Measurements from ENCODE around the gene MRPS23.

The MRPS23 gene

GRCh38 chr17:57868910-57869616 lies 19.2 kb upstream of the MRPS23 start:
- no peak for TF ChIP-seq CTCF (IDR thresholded peaks at IDR 0.05; ENCODE audit: low read depth, low read length)
- no peak for DNase-seq
- no peaks in the 10 kb centered on the region for H3K27me3 ChIP-seq (ENCODE audit: insufficient read depth, low read depth, severe bottlenecking)
- peaks cover 23% of the 10 kb centered on the region for H3K36me3 ChIP-seq
- no peaks in the 10 kb centered on the region for H3K9me3 ChIP-seq (ENCODE audit: severe bottlenecking)
- peak overlapping the region; percentile 31 for H3K4me3 ChIP-seq (ENCODE audit: low read depth, low read length)
- H3K27ac ChIP-seq, result peak overlapping the region; percentile 99

GRCh38 chr17:57868007-57868909 lies 18.4 kb upstream of the MRPS23 start:
- TF ChIP-seq CTCF (IDR thresholded peaks at IDR 0.05; ENCODE audit: low read depth, low read length), result peak; percentile 92
- peaks cover 23% of the 10 kb centered on the region for H3K36me3 ChIP-seq
- peak; percentile 100 for DNase-seq
- H3K27me3 ChIP-seq (ENCODE audit: insufficient read depth, low read depth, severe bottlenecking), result no peaks in the 10 kb centered on the region
- H3K4me3 ChIP-seq (ENCODE audit: low read depth, low read length), result peak overlapping the region; percentile 24
- no peaks in the 10 kb centered on the region for H3K9me3 ChIP-seq (ENCODE audit: severe bottlenecking)
- H3K27ac ChIP-seq, result peak overlapping the region; percentile 99

- no peaks in the 10 kb centered on the region for H3K27me3 ChIP-seq (ENCODE audit: insufficient read depth, low read depth, severe bottlenecking)
- peaks cover 18% of the 10 kb centered on the region for H3K36me3 ChIP-seq
- no peaks in the 10 kb centered on the region for H3K9me3 ChIP-seq (ENCODE audit: severe bottlenecking)
- DNase-seq, result no peak
- H3K27ac ChIP-seq, result peak overlapping the region; percentile 99
- TF ChIP-seq CTCF (IDR thresholded peaks at IDR 0.05; ENCODE audit: low read depth, low read length), result no peak
- no peak overlapping the region for H3K4me3 ChIP-seq (ENCODE audit: low read depth, low read length)
These were observed 17.3 kb upstream of the MRPS23 start for GRCh38 chr17:57867126-57867525.

GRCh38 chr17:57866723-57867122 lies 16.9 kb upstream of the MRPS23 start:
- Histone ChIP-seq H3K9me3 (ENCODE audit: severe bottlenecking) (no peaks in the 10 kb centered on the region), H3K27me3 (ENCODE audit: insufficient read depth, low read depth, severe bottlenecking) (no peaks in the 10 kb centered on the region), H3K27ac (peak overlapping the region; percentile 99), H3K4me3 (ENCODE audit: low read depth, low read length) (no peak overlapping the region), H3K36me3 (peaks cover 17% of the 10 kb centered on the region)
- no peak for DNase-seq
- no peak for TF ChIP-seq CTCF (IDR thresholded peaks at IDR 0.05; ENCODE audit: low read depth, low read length)

- DNase-seq, result no peak
- Histone ChIP-seq H3K36me3 (peaks cover 17% of the 10 kb centered on the region), H3K9me3 (ENCODE audit: severe bottlenecking) (no peaks in the 10 kb centered on the region), H3K27me3 (ENCODE audit: insufficient read depth, low read depth, severe bottlenecking) (no peaks in the 10 kb centered on the region), H3K27ac (peak overlapping the region; percentile 99), H3K4me3 (ENCODE audit: low read depth, low read length) (no peak overlapping the region)
- TF ChIP-seq CTCF (IDR thresholded peaks at IDR 0.05; ENCODE audit: low read depth, low read length), result no peak
These were observed 16.5 kb upstream of the MRPS23 start for GRCh38 chr17:57866319-57866718.
